Measurements from ENCODE around the gene GPR78.

Gene GPR78

GRCh38 chr4:8586671-8587468 lies 6.7 kb downstream of the GPR78 start:
- DNase-seq (ENCODE audit: low spot score) = no peak

GRCh38 chr4:8587469-8588195 lies 7.4 kb downstream of the GPR78 start:
- no peak for DNase-seq (ENCODE audit: low spot score)

- DNase-seq (ENCODE audit: low spot score) = no peak
These were observed 7.9 kb downstream of the GPR78 start for GRCh38 chr4:8588196-8588470.

GRCh38 chr4:8589336-8589735 lies 9.1 kb downstream of the GPR78 start:
- DNase-seq (ENCODE audit: low spot score) = no peak

- no peak for DNase-seq (ENCODE audit: low spot score)
These were observed 9.8 kb downstream of the GPR78 start for GRCh38 chr4:8589823-8590545.

GRCh38 chr4:8590546-8590880 lies 10.3 kb downstream of the GPR78 start:
- no peak for DNase-seq (ENCODE audit: low spot score)

- DNase-seq (ENCODE audit: low spot score) = no peak
These were observed 10.9 kb downstream of the GPR78 start for GRCh38 chr4:8591114-8591513.

- no peak for DNase-seq (ENCODE audit: low spot score)
These were observed 11.6 kb downstream of the GPR78 start for GRCh38 chr4:8591626-8592365.

GRCh38 chr4:8592366-8593263 lies 12.4 kb downstream of the GPR78 start, which contains the start of gene CPZ:
Gene CPZ (plus strand): TSS chr4:8592765. CDS start chr4:8592834, 69 bp downstream.
- DNase-seq (ENCODE audit: low spot score) = no peak

GRCh38 chr4:8593264-8594096 lies 13.3 kb downstream of the GPR78 start:
- DNase-seq (ENCODE audit: low spot score) = no peak

GRCh38 chr4:8594097-8595038 lies 14.2 kb downstream of the GPR78 start:
- peak; percentile 42 for DNase-seq (ENCODE audit: low spot score)

- DNase-seq (ENCODE audit: low spot score) = no peak
These were observed 15.3 kb downstream of the GPR78 start for GRCh38 chr4:8595237-8596087.

- no peak for DNase-seq (ENCODE audit: low spot score)
These were observed 16.7 kb downstream of the GPR78 start for GRCh38 chr4:8596891-8597290.

- no peak for DNase-seq (ENCODE audit: low spot score)
These were observed 17.1 kb downstream of the GPR78 start for GRCh38 chr4:8597319-8597718.

GRCh38 chr4:8597791-8598190 lies 17.6 kb downstream of the GPR78 start:
- no peak for DNase-seq (ENCODE audit: low spot score)

GRCh38 chr4:8598391-8599090 lies 18.3 kb downstream of the GPR78 start:
- no peak for DNase-seq (ENCODE audit: low spot score)

GRCh38 chr4:8599091-8599460 lies 18.9 kb downstream of the GPR78 start:
- no peak for DNase-seq (ENCODE audit: low spot score)

- no peak for DNase-seq (ENCODE audit: low spot score)
These were observed 19.5 kb downstream of the GPR78 start for GRCh38 chr4:8599657-8600056.

Data from globus pallidus (tissue), 1 donor.